Ovary (tissue), 3 donors: ENCODE data around the gene COPS8.

Experiments used
- CTCF ChIP-seq, 3 donors: fragments of 450-650 bp in 2 of 3; fragments of 200-600 bp in 1 of 3; IDR thresholded peaks; one replicate each; pipeline versions ENCODE4 v1.5.1 to v1.8.0; 2016 to 2022; ENCODE audit warnings: antibody characterized with exemption in 3 of 3, mild to moderate bottlenecking in 1 of 3
- EP300 ChIP-seq: sonication (generic); formaldehyde crosslinking; IDR thresholded peaks from one replicate; pipeline ENCODE4 v1.6.1; 2017; ENCODE audit warnings: antibody characterized with exemption
- donor health status: DM: no; HTN: no; CAD: no.

- TF ChIP-seq CTCF (IDR thresholded peaks at IDR 0.05) (no peak), EP300 (no peak)
Measured at GRCh38 chr2:237096911-237097310, 11.2 kb downstream of the COPS8 start.
